H9 (cell line): ENCODE measurements around the gene SCARB2. TPM values are rescaled to one million over a fixed set of nuclear protein-coding genes. Genes with fewer than 3 reads are reported as not detected.

Experiments
- DNase-seq: peaks from one replicate; pipeline ENCODE4 v3.0.0-alpha.2; 2017
- H2AFZ ChIP-seq: one replicate; pipeline ENCODE4 v1.6.1; 2013; ENCODE audit warnings: mild to moderate bottlenecking, low read length, control low read depth, moderate library complexity
- H2AK5ac ChIP-seq: 2 replicates; pipeline ENCODE4 v1.6.1; 2013; ENCODE audit warnings: low read length, control low read depth, mixed read lengths; ENCODE audit not compliant: insufficient read length
- H2BK120ac ChIP-seq: one replicate; pipeline ENCODE4 v1.6.1; 2013; ENCODE audit warnings: low read depth, mild to moderate bottlenecking, low read length, control low read depth, inconsistent platforms; ENCODE audit not compliant: poor library complexity, severe bottlenecking
- H2BK12ac ChIP-seq: 2 replicates; pipeline ENCODE4 v1.6.1; 2013; ENCODE audit warnings: low read length, control low read depth, mixed read lengths, low read depth; ENCODE audit not compliant: insufficient read length
- H2BK15ac ChIP-seq: 2 replicates; pipeline ENCODE4 v1.6.1; 2013; ENCODE audit warnings: low read depth, low read length, control low read depth
- H2BK20ac ChIP-seq: one replicate; pipeline ENCODE4 v1.6.1; 2013; ENCODE audit warnings: low read depth, mild to moderate bottlenecking, low read length, control low read depth, inconsistent platforms; ENCODE audit not compliant: poor library complexity, severe bottlenecking
- H2BK5ac ChIP-seq: 2 replicates; pipeline ENCODE4 v1.6.1; 2013; ENCODE audit warnings: low read length, control low read depth, mixed read lengths; ENCODE audit not compliant: insufficient read length
- H3K14ac ChIP-seq: 2 replicates; pipeline ENCODE4 v1.6.1; 2013; ENCODE audit warnings: low read length, control low read depth; ENCODE audit not compliant: insufficient read depth
- H3K18ac ChIP-seq: 2 replicates; pipeline ENCODE4 v1.6.1; 2013; ENCODE audit warnings: low read depth, mild to moderate bottlenecking, mixed read lengths, low read length, control low read depth; ENCODE audit not compliant: insufficient read length
- H3K23ac ChIP-seq: 2 replicates; pipeline ENCODE4 v1.6.1; 2013; ENCODE audit warnings: low read length, control low read depth, mixed read lengths, low read depth; ENCODE audit not compliant: insufficient read length
- H3K23me2 ChIP-seq: 2 replicates; pipeline ENCODE4 v1.6.1; 2013; ENCODE audit warnings: low read depth, mild to moderate bottlenecking, mixed read lengths, low read length, control low read depth; ENCODE audit not compliant: insufficient read length, poor library complexity, severe bottlenecking
- H3K27ac ChIP-seq: 2 replicates; pipeline ENCODE4 v1.5.1; 2013; ENCODE audit warnings: low read length, control low read depth, mixed read lengths, low read depth; ENCODE audit not compliant: insufficient read length
- H3K27me3 ChIP-seq: 2 replicates; pipeline ENCODE4 v1.6.1; 2013; ENCODE audit warnings: low read length, control low read depth, inconsistent platforms; ENCODE audit not compliant: insufficient read depth
- H3K4ac ChIP-seq: 2 replicates; pipeline ENCODE4 v1.6.1; 2013; ENCODE audit warnings: low read depth, mild to moderate bottlenecking, control low read depth, inconsistent platforms, low read length, moderate library complexity
- H3K4me1 ChIP-seq: 2 replicates; pipeline ENCODE4 v1.6.1; 2013; ENCODE audit warnings: low read length, control low read depth, inconsistent platforms; ENCODE audit not compliant: insufficient read depth
- H3K4me2 ChIP-seq: 2 replicates; pipeline ENCODE4 v1.6.1; 2013; ENCODE audit warnings: low read length, control low read depth, mixed read lengths; ENCODE audit not compliant: insufficient read length, insufficient read depth
- H3K56ac ChIP-seq: 2 replicates; pipeline ENCODE4 v1.6.1; 2013; ENCODE audit warnings: low read depth, mild to moderate bottlenecking, mixed read lengths, low read length, control low read depth; ENCODE audit not compliant: insufficient read length
- H3K79me1 ChIP-seq: 2 replicates; pipeline ENCODE4 v1.6.1; 2013; ENCODE audit warnings: low read depth, mild to moderate bottlenecking, moderate library complexity, low read length, control low read depth, inconsistent platforms; ENCODE audit not compliant: insufficient read depth, poor library complexity, severe bottlenecking
- H3K79me2 ChIP-seq: 2 replicates; pipeline ENCODE4 v1.6.1; 2013; ENCODE audit warnings: low read length, control low read depth, inconsistent platforms; ENCODE audit not compliant: insufficient read depth
- H3K9ac ChIP-seq: 2 replicates; pipeline ENCODE4 v1.6.1; 2013; ENCODE audit warnings: low read length, control low read depth, mixed read lengths; ENCODE audit not compliant: insufficient read length; ENCODE audit errors: extremely low read depth
- H3K9me3 ChIP-seq: one replicate; pipeline ENCODE4 v1.6.1; 2013; ENCODE audit warnings: low read depth, low read length, inconsistent platforms; ENCODE audit not compliant: control insufficient read depth
- H3T11ph ChIP-seq: one replicate; pipeline ENCODE4 v1.6.1; 2013; ENCODE audit warnings: mild to moderate bottlenecking, low read length, control low read depth, inconsistent platforms
- H4K20me1 ChIP-seq: one replicate; pipeline ENCODE4 v1.6.1; 2013; ENCODE audit not compliant: control insufficient read depth, insufficient read length, insufficient read depth
- H4K5ac ChIP-seq: 2 replicates; pipeline ENCODE4 v1.6.1; 2013; ENCODE audit warnings: low read depth, mild to moderate bottlenecking, mixed read lengths, low read length, control low read depth; ENCODE audit not compliant: insufficient read length
- H4K8ac ChIP-seq: replicated peaks from 2 replicates; pipeline ENCODE4 v1.6.1; 2013; ENCODE audit warnings: low read length, control low read depth, mixed read lengths, low read depth; ENCODE audit not compliant: insufficient read length
- H4K91ac ChIP-seq: 2 replicates; pipeline ENCODE4 v1.6.1; 2013; ENCODE audit warnings: low read depth, mild to moderate bottlenecking, moderate library complexity, mixed read lengths, low read length, control low read depth; ENCODE audit not compliant: insufficient read length
- H3K27ac Mint-ChIP-seq, 3 experiments: 2 replicates in 2 of 3; 3 replicates in 1 of 3; pipeline ENCODE4 v1.8.0; 2020 to 2021; ENCODE audit warnings: mixed read lengths in 3 of 3, mild to moderate bottlenecking in 1 of 3, moderate library complexity in 1 of 3
- H3K27me3 Mint-ChIP-seq: 2 replicates; pipeline ENCODE4 v1.8.0; 2021; ENCODE audit warnings: low read depth, mild to moderate bottlenecking, moderate library complexity, mixed read lengths
- H3K36me3 Mint-ChIP-seq, 3 experiments: 2 replicates in 2 of 3; 3 replicates in 1 of 3; pipeline ENCODE4 v1.8.0; 2020 to 2021; ENCODE audit warnings: low read depth in 3 of 3, mixed read lengths in 3 of 3; ENCODE audit not compliant: insufficient read depth in 1 of 3
- H3K4me1 Mint-ChIP-seq, 2 experiments: 2 replicates each; pipeline ENCODE4 v1.8.0; 2020; ENCODE audit warnings: mixed read lengths in 2 of 2
- H3K4me3 Mint-ChIP-seq, 2 experiments: 2 replicates in 1 of 2; 3 replicates in 1 of 2; pipeline ENCODE4 v1.8.0; 2020 to 2021; ENCODE audit warnings: mild to moderate bottlenecking in 2 of 2, mixed read lengths in 2 of 2, moderate library complexity in 1 of 2
- H3K9me3 Mint-ChIP-seq, 2 experiments: 2 replicates in 1 of 2; 3 replicates in 1 of 2; pipeline ENCODE4 v1.8.0; 2020; ENCODE audit warnings: mild to moderate bottlenecking in 2 of 2, mixed read lengths in 2 of 2, moderate library complexity in 1 of 2
- CTCF ChIP-seq: fragments of 200-600 bp; sonication (generic); conservative IDR thresholded peaks from 3 replicates; pipeline ENCODE4 v1.8.0; 2021; ENCODE audit warnings: antibody characterized with exemption, mild to moderate bottlenecking
- whole genome bisulfite sequencing: extraction: QIAGEN DNeasy Blood & Tissue Kit; methylation state at CpG from one replicate; pipeline ENCODE4 v1.1.7; 2013; ENCODE audit warnings: missing lambda C conversion rate, low lambda C conversion rate, mixed read lengths; ENCODE audit not compliant: insufficient read length; ENCODE audit errors: extremely low coverage; 5-methylcytosine and 5-hydroxymethylcytosine counted together
- total RNA-seq: library from RNA; stranded (reverse); gene quantifications from 2 replicates; pipeline ENCODE4 v1.2.1, GENCODE V29; 2021

The SCARB2 gene
- total RNA-seq, 1 experiment from 2014 or later: 36.4 TPM

DNA sequence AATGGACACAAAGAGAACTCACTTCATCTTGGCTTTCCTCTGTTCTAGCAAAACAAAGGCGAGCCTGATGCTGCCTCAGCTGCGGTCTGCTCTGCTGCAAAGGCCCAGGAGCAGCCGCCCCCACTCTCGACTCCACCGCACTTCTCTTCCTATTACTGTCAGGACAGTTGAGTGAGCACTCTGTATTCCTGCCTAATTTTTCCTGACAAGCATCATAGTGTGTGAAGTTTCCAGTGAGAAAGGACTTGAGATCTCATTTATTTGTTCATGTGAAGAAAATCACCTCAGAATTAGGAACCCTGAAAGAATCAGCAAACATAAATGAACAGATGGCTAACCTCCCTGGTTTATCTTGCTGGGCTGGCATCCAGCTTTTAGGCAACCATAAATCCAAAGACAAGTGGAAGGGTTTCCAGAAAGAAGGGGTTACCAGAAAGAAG is 15.6 kb downstream of the SCARB2 start:
- no CpG with 5 or more reads among the region's 5 CpGs for WGBS
- Histone ChIP-seq H4K20me1 (no peaks in the 10 kb centered on the region), H3K56ac (no peak overlapping the region), H4K91ac (no peak overlapping the region), H3K27me3 (no peaks in the 10 kb centered on the region), H3K9ac (no peak overlapping the region), H3K27ac (no peak overlapping the region), H3K79me2 (no peaks in the 10 kb centered on the region; the same call in 1 of the 2 replicates), H3K4ac (no peak overlapping the region), H2AK5ac (no peak overlapping the region), H3T11ph (no peak overlapping the region), H4K8ac (no peak overlapping the region), H2AFZ (no peak overlapping the region), H3K79me1 (peaks cover 7% of the 10 kb centered on the region), H2BK15ac (no peak overlapping the region), H3K23me2 (no peaks in the 10 kb centered on the region), H2BK20ac (no peak overlapping the region), H2BK12ac (no peak overlapping the region), H3K4me1 (peaks cover 2% of the 10 kb centered on the region; the same call in 1 of the 2 replicates), H2BK120ac (no peak overlapping the region), H3K18ac (no peak overlapping the region), H2BK5ac (no peak overlapping the region), H3K14ac (no peak overlapping the region), H3K9me3 (peaks cover 3% of the 10 kb centered on the region), H3K4me2 (no peak overlapping the region), H3K23ac (no peak overlapping the region), H4K5ac (no peak overlapping the region)
- no peak for TF ChIP-seq CTCF
- H3K9me3 Mint-ChIP-seq: peaks cover 0 to 9% of the 10 kb centered on the region in 2 experiments; a peak in 3 of 5 replicates
- no peak for DNase-seq
- no peak overlapping the region for H3K4me3 Mint-ChIP-seq
- H3K36me3 Mint-ChIP-seq: peaks cover 20 to 22% (median 21%) of the 10 kb centered on the region in 3 experiments
- H3K27me3 Mint-ChIP-seq: no peaks in the 10 kb centered on the region
- H3K4me1 Mint-ChIP-seq: peaks cover 22 to 25% of the 10 kb centered on the region in 2 experiments
- no peak overlapping the region for H3K27ac Mint-ChIP-seq
